G401 (cell line): ENCODE data around the gene GRK7. TPM values are rescaled to one million over a fixed set of nuclear protein-coding genes. Genes with fewer than 3 reads are reported as not detected.

Experiments used
- DNase-seq: peaks from one replicate; pipeline ENCODE4 v3.0.0-alpha.2; 2015; ENCODE audit warnings: low spot score
- in situ Hi-C: cut with HindIII; loops from 2 replicates; pipeline ENCODE4 v1.10.0; 2016; ENCODE audit warnings: low sequenced_read_pairs, mixed read lengths
- total RNA-seq: library from RNA; depleted of rRNA; stranded (reverse); fragments of >200 nt; shearing (Covaris generic); gene quantifications from 2 replicates; pipeline ENCODE4 v1.2.3, GENCODE V29; 2014; rRNA removed

The GRK7 gene, protein sequence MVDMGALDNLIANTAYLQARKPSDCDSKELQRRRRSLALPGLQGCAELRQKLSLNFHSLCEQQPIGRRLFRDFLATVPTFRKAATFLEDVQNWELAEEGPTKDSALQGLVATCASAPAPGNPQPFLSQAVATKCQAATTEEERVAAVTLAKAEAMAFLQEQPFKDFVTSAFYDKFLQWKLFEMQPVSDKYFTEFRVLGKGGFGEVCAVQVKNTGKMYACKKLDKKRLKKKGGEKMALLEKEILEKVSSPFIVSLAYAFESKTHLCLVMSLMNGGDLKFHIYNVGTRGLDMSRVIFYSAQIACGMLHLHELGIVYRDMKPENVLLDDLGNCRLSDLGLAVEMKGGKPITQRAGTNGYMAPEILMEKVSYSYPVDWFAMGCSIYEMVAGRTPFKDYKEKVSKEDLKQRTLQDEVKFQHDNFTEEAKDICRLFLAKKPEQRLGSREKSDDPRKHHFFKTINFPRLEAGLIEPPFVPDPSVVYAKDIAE (N-terminal part only)
- total RNA-seq, result not detected in 2 replicates

GRCh38 chr3:141763088-141763750 lies at the start of gene GRK7:
TSS of gene GRK7 (plus strand) at chr3:141763408. CDS start at chr3:141778285, 14,877 bp downstream.
- in situ Hi-C loops, result no loop called here
- no peak for DNase-seq

DNA sequence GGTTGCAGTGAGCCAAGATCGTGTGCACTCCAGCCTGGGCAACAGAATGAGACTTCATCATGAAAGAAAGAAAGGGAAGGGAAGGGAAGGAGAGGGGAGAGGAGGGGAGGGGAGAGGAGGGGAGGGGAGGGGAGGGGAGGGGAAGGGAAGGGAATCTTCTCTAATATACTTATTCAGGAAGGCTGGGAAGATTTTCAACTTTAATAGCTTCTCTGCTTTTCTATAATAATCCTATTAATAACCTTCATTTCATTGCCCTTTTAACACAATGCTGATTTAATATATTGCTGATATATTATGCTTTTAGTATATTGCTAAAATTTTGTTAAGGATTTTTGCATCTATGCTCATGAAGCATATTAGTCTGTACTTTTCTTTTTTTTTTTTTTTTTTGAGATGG lies 48.5 kb upstream of the GRK7 start:
- in situ Hi-C loops, result no loop called here
- DNase-seq, result no peak

DNA sequence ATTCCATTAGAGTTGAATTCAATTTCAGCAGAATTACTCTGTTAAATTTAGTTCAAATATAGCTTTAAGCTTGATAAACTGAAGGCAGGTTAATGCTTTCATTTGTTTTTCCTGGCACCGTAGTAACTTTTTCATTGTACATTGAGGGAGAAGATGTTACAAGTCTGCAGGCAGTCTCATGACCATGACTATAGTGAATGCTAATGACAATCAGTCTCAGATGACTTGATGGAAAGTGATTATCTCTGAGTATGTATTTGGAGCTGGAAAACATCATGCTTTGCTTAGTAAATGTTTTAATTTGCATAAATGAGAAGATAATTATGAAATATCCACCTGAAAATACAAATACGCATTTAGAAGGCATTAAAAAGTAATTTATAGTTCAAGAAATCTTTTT lies 41.1 kb upstream of the GRK7 start:
- no peak for DNase-seq
- in situ Hi-C loops, result no loop called here

DNA sequence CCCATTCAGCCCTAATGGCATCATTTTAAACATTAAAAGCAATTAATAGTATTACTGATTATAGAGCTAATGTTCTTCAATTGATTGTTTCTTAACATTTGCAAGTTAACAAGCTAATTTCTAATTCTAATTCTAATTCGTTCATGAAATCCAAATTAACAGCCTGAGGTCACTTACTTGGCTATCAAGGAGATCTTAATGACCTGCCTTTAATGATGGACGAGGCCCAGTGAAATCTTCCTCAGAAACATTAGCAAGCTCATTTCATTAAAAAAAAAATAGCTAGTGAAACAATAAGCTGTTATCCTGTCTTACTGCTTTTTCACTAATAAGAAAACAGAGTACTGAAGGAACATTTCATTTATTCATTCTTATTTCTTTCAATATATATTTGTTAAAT lies 40.6 kb upstream of the GRK7 start:
- DNase-seq, result no peak
- in situ Hi-C loops, result no loop called here

DNA sequence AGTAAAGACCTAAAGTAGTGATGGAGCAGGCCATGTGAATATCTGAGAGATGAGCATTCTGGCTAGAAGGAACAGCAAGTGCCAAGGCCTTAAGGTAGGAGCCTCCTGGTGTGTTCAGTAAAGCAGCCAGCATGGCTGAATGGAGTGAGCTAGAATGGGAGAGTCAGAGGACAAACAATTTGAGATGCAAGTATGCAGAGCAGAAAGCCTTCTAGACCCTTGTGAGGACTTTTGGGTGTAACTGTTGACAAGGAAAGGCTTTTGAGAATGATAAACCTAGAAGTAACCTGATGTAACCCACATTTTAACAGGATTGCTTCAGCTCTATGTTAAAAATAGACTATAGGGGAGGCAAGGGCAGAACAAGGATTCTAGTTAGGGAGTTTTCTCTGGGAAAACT lies 40.0 kb upstream of the GRK7 start:
- no peak for DNase-seq
- in situ Hi-C loops, result no loop called here

GRCh38 chr3:141724186-141724585 lies 39.0 kb upstream of the GRK7 start:
- no peak for DNase-seq
- in situ Hi-C loops, result no loop called here

GRCh38 chr3:141725036-141725435 lies 38.2 kb upstream of the GRK7 start:
- no peak for DNase-seq
- in situ Hi-C loops, result no loop called here

DNA sequence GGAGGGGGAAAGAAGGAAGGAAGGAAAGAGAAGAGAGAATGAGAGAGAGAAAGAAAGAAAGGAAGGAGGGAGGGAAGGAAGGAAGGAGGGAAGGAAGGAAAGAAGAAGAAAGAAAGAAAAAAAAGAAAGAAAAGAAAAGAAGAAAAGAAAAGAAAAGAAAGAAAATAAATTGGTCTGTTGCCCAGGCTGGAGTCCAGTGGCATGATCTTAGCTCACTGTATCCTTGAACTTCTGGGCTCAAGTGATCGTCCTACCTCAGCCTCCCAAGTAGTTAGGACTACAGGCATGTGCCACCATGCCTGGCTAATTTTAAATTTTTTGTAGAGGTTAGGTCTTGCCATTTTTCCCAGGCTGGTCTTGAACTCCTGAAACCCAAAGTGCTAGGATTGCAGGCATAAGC lies 36.7 kb upstream of the GRK7 start:
- DNase-seq, result no peak
- in situ Hi-C loops, result no loop called here

DNA sequence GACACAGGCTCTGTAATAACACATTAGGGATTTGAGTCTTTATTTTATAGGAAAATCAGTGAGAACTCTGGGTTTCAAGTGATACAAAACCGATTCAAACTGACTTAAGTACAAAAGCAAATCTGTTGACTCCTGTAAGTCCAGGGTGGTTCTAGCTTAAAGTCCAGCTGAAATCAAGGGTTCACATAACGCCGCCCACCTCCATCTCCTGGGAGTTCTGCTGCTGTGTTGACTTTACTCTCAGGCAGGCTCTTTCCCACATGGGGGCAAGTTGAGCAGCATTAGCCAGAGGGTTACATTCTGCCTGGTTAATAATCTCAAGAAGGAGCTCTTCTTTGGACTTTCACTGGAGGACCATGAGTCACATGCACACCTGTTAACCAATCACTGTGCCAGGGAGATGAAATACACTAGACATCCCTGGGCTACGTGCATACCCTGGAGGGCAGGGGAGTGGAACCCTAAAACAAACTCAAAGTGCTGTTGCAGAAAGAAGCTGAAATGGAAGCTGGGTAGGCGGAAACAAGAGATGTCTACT lies 34.8 kb upstream of the GRK7 start:
- in situ Hi-C loops, result no loop called here

GRCh38 chr3:141729240-141729639 lies 34.0 kb upstream of the GRK7 start:
- no peak for DNase-seq
- in situ Hi-C loops, result no loop called here

More for the DNA sequence above, 34.8 kb upstream of the GRK7 start:
- no peak for DNase-seq

DNA sequence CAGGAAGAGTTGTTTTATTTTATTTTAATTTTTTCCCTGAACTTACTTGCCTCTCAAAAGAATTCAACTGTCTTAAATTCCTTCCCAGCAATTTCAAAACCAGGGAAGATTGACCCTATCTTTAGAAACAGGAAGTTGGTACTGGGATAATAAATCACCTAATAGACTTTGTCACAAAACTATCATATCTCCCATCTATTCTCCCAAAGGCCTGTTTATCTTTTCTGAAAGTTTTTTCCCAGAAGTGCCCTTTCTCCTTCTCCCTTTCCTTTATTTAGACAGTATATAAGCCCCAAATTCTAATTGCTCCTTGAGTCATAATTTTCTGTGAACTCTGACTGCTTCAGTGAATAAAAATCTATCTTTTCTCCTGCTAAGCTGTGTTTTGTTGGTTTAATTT lies 28.0 kb upstream of the GRK7 start:
- in situ Hi-C loops, result no loop called here
- DNase-seq, result no peak

GRCh38 chr3:141735770-141736465 lies 27.3 kb upstream of the GRK7 start:
- no peak for DNase-seq
- in situ Hi-C loops, result no loop called here

GRCh38 chr3:141737093-141737492 lies 26.1 kb upstream of the GRK7 start:
- DNase-seq, result no peak

DNA sequence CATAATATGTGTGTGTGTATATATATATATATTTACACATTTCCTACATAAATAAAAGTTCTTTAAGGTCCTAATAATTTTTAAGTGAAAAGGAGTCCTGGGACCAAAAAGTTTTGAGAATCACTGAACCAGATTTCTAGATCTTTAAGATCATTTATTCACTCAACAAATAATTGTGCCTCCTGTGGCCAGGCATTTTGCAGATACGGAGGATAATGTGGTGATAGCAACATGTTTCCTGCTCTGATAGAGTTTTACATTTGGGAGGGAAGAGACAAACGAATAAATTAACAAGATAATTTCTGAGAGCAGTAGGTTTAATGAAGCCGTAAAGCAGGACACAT lies 25.6 kb upstream of the GRK7 start:
- DNase-seq, result no peak
- in situ Hi-C loops, result no loop called here

More at GRCh38 chr3:141737093-141737492, 26.1 kb upstream of the GRK7 start:
- in situ Hi-C loops, result no loop called here

GRCh38 chr3:141738022-141738890 lies 25.0 kb upstream of the GRK7 start, which contains the start of gene RNF7:
TSS of gene RNF7 (plus strand) at chr3:141738298. CDS start at chr3:141738342, 44 bp downstream.
- peak; percentile 95 for DNase-seq
- in situ Hi-C loops, result no loop called here

GRCh38 chr3:141738891-141739363 lies 24.3 kb upstream of the GRK7 start:
- in situ Hi-C loops, result no loop called here
- DNase-seq, result peak; percentile 38

- in situ Hi-C loops, result no loop called here
- DNase-seq, result no peak
Measured at GRCh38 chr3:141739731-141740130, 23.5 kb upstream of the GRK7 start.

DNA sequence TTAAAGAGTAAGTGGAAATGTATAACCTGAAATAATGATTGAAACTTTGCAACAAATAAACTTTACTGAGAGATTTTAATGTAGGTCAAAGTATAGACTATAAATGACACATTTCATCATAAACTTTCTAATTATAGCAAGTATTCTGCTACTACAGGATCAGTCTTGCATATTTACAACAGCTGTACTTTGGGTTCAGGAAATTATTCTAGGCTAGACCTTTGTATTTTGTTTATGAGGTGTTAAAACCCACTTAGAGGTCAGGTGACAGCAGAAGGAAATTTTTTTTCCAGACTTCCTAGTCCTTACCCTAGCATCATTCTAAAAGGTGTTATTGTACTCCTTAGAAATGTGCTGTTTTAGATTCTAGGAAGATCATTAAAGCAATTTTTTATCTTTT lies 22.9 kb upstream of the GRK7 start:
- in situ Hi-C loops, result no loop called here
- DNase-seq, result no peak

GRCh38 chr3:141743305-141743704 lies 19.9 kb upstream of the GRK7 start:
- in situ Hi-C loops, result no loop called here
- no peak for DNase-seq
